ENCODE results near the gene GRK4.

Gene GRK4

GRCh38 chr4:2923141-2923551 is 40.2 kb upstream of the GRK4 start:
- H3K27me3 ChIP-seq (ENCODE audit: insufficient read depth, poor library complexity, severe bottlenecking) = no peaks in the 10 kb centered on the region
- no peak overlapping the region for H3K4me3 ChIP-seq (ENCODE audit: severe bottlenecking)
- H3K27ac ChIP-seq (ENCODE audit: poor library complexity, severe bottlenecking) = peak overlapping the region; percentile 32
- H3K36me3 ChIP-seq (ENCODE audit: low read depth) = peaks cover 41% of the 10 kb centered on the region
- peaks cover 3% of the 10 kb centered on the region for H3K9me3 ChIP-seq (ENCODE audit: severe bottlenecking)
- DNase-seq (ENCODE audit: low spot score) = no peak
- peak; percentile 20; the same call in 1 of the 3 replicates for ATAC-seq (ENCODE audit: low read depth)
- peaks cover 9% of the 10 kb centered on the region for H3K4me1 ChIP-seq (ENCODE audit: insufficient read depth, poor library complexity, severe bottlenecking)
- no peak for TF ChIP-seq CTCF (IDR thresholded peaks at IDR 0.05; ENCODE audit: poor library complexity, severe bottlenecking)

- peaks cover 3% of the 10 kb centered on the region for H3K9me3 ChIP-seq (ENCODE audit: severe bottlenecking)
- peaks cover 47% of the 10 kb centered on the region for H3K36me3 ChIP-seq (ENCODE audit: low read depth)
- ATAC-seq (ENCODE audit: low read depth) (no peak), DNase-seq (ENCODE audit: low spot score) (no peak)
- no peak overlapping the region for H3K4me3 ChIP-seq (ENCODE audit: severe bottlenecking)
- H3K27ac ChIP-seq (ENCODE audit: poor library complexity, severe bottlenecking) = peak overlapping the region; percentile 32
- H3K27me3 ChIP-seq (ENCODE audit: insufficient read depth, poor library complexity, severe bottlenecking) = no peaks in the 10 kb centered on the region
- H3K4me1 ChIP-seq (ENCODE audit: insufficient read depth, poor library complexity, severe bottlenecking) = peaks cover 9% of the 10 kb centered on the region
- TF ChIP-seq CTCF (IDR thresholded peaks at IDR 0.05; ENCODE audit: poor library complexity, severe bottlenecking) = no peak
These were observed 39.6 kb upstream of the GRK4 start for GRCh38 chr4:2923668-2924173.

- no peak overlapping the region for H3K27ac ChIP-seq (ENCODE audit: poor library complexity, severe bottlenecking)
- no peaks in the 10 kb centered on the region for H3K27me3 ChIP-seq (ENCODE audit: insufficient read depth, poor library complexity, severe bottlenecking)
- TF ChIP-seq CTCF (IDR thresholded peaks at IDR 0.05; ENCODE audit: poor library complexity, severe bottlenecking) = no peak
- peaks cover 53% of the 10 kb centered on the region for H3K36me3 ChIP-seq (ENCODE audit: low read depth)
- H3K4me3 ChIP-seq (ENCODE audit: severe bottlenecking) = no peak overlapping the region
- DNase-seq (ENCODE audit: low spot score) = no peak
- H3K9me3 ChIP-seq (ENCODE audit: severe bottlenecking) = peaks cover 3% of the 10 kb centered on the region
- H3K4me1 ChIP-seq (ENCODE audit: insufficient read depth, poor library complexity, severe bottlenecking) = peaks cover 9% of the 10 kb centered on the region
- ATAC-seq (ENCODE audit: low read depth) = no peak
These were observed 39.1 kb upstream of the GRK4 start for GRCh38 chr4:2924286-2924685.

- Histone ChIP-seq H3K4me1 (ENCODE audit: insufficient read depth, poor library complexity, severe bottlenecking) (peaks cover 9% of the 10 kb centered on the region), H3K27ac (ENCODE audit: poor library complexity, severe bottlenecking) (no peak overlapping the region), H3K36me3 (ENCODE audit: low read depth) (peaks cover 58% of the 10 kb centered on the region), H3K4me3 (ENCODE audit: severe bottlenecking) (no peak overlapping the region), H3K9me3 (ENCODE audit: severe bottlenecking) (no peaks in the 10 kb centered on the region), H3K27me3 (ENCODE audit: insufficient read depth, poor library complexity, severe bottlenecking) (no peaks in the 10 kb centered on the region)
- ATAC-seq (ENCODE audit: low read depth) (no peak), DNase-seq (ENCODE audit: low spot score) (no peak)
- TF ChIP-seq CTCF (IDR thresholded peaks at IDR 0.05; ENCODE audit: poor library complexity, severe bottlenecking) = no peak
These were observed 38.5 kb upstream of the GRK4 start for GRCh38 chr4:2924765-2925301.

- no peaks in the 10 kb centered on the region for H3K9me3 ChIP-seq (ENCODE audit: severe bottlenecking)
- H3K27ac ChIP-seq (ENCODE audit: poor library complexity, severe bottlenecking) = no peak overlapping the region
- H3K4me1 ChIP-seq (ENCODE audit: insufficient read depth, poor library complexity, severe bottlenecking) = peaks cover 9% of the 10 kb centered on the region
- TF ChIP-seq CTCF (IDR thresholded peaks at IDR 0.05; ENCODE audit: poor library complexity, severe bottlenecking) = no peak
- peaks cover 65% of the 10 kb centered on the region for H3K36me3 ChIP-seq (ENCODE audit: low read depth)
- no peaks in the 10 kb centered on the region for H3K27me3 ChIP-seq (ENCODE audit: insufficient read depth, poor library complexity, severe bottlenecking)
- DNase-seq (ENCODE audit: low spot score) (no peak), ATAC-seq (ENCODE audit: low read depth) (no peak)
- no peak overlapping the region for H3K4me3 ChIP-seq (ENCODE audit: severe bottlenecking)
These were observed 37.9 kb upstream of the GRK4 start for GRCh38 chr4:2925496-2925895.
